Stimulated activated CD4-positive, alpha-beta T cell treated with anti-CD3 and anti-CD28 coated beads, TNF-alpha, amount 100 ng/mL, for 4 hours (primary cell): ENCODE results near the gene SCFD2.

Experiments
- DNase-seq, 3 experiments: peaks; one replicate each; pipeline ENCODE4 v3.0.0-alpha.2; 2020; ENCODE audit warnings: low read depth in 3 of 3

SCFD2 gene

GRCh38 chr4:52987392-52988056 lies 378.3 kb downstream of the SCFD2 start:
- DNase-seq = no peak

GRCh38 chr4:52984462-52984881 lies 381.4 kb downstream of the SCFD2 start:
- DNase-seq = no peak

- DNase-seq = no peak
Observed at GRCh38 chr4:52983563-52984303, 382.1 kb downstream of the SCFD2 start.

DNA sequence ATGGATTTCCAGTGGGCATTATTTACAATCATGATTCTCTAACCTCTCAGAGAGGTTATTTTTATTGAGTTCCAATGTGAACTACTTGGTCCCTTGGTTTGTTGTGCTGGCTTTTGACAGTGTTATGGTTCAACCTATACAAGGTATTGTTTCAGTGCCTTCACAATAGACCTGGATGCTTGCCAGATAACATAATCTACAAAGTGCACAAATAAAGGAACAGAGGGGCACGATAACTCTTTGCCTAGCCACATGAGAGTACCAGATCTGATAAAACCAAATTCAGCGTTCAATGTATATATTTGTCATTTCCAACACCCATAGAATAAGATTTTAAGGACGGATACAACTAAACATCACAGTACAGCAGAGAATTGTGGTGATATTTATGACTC lies 382.9 kb downstream of the SCFD2 start:
- DNase-seq = no peak

DNA sequence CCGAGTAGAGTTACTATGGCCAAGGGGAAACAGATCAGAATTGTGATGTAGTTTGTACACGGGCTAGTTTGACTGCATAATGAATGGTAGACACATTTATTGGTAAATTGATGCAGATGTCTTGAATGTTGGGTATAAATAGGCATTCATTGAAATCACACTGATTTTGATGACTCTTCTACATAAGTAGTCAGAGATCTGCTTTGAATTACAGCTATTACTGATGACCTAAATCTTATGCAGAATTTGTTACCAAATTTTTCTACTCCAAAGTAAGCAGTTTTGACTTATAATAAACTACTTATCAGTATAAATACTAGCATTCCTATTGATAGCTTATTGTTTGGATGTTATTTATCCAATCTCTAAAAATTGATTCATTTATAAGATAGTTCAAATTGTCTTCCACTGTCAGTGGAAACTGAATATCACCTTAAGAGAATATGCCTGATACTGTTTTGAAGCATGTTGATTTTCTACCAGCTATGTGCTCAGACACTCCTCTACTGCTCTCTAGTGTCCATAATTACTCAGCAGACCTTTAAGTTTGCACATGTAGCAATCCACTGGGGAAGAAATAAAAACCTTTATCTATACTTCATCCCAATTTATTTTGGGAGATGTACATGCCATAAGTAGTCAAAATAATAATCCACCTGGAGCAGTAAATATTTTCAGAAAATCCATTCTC lies 383.5 kb downstream of the SCFD2 start:
- DNase-seq = no peak

GRCh38 chr4:52979821-52980590 lies 385.9 kb downstream of the SCFD2 start:
- no peak for DNase-seq

GRCh38 chr4:52979020-52979419 lies 386.8 kb downstream of the SCFD2 start:
- no peak for DNase-seq

GRCh38 chr4:52977252-52977651 lies 388.6 kb downstream of the SCFD2 start:
- DNase-seq = no peak

DNA sequence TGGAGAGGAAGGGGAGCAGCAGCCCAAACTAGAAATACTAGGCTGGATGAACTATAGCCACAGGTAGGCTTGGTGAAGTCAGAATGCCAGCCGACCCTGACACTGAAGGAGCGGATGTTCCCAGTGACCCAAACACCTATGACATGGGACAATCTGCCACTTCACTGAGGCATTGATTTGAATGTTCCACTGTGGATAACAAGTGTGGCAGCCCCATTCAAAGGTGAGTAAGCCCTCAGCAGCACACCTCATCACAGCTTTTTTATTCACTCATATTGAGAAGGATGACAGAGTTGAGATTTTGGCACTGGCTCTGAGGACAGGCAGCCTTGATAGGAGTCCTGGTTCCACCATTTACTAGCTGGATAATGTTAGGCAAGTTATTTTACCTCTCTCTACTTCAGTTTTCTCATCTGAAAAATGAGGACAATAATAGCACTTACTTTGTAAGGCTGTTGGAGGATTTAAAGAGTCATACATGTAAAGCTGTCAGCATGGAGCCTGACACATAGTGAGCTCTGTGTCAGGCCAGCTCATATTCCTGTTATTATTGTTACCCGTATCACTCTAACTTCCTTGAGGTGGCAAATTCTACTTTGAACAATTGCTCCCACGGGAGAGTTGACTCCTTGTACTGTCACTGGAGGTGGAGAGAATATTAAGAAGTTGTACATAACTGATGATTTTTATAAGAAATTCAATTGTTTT lies 389.2 kb downstream of the SCFD2 start:
- no peak for DNase-seq

GRCh38 chr4:52968691-52969090 lies 397.2 kb downstream of the SCFD2 start:
- DNase-seq = no peak

- no peak for DNase-seq
Observed at GRCh38 chr4:52968241-52968640, 397.6 kb downstream of the SCFD2 start.

DNA sequence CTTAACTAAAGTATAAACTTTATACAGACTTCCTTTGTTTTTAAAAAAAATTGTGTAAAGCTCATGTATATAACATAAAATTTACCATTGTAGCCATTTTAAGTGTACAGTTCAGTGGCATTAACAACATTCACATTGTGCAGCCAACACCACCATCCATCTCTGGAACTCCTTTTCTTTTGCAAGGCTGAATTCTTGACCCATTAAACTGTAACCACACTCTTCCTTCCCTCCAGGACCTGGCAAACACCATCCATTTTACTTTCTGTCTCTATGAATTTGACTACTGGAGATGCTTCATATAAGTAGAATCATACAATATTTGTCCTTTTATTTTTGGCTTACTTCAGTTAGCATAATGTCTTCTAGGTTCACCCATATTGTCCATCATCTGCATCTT lies 399.1 kb downstream of the SCFD2 start:
- no peak for DNase-seq

- DNase-seq = no peak
Observed at GRCh38 chr4:52966172-52966571, 399.7 kb downstream of the SCFD2 start.

- no peak for DNase-seq
Observed at GRCh38 chr4:52964561-52965101, 401.2 kb downstream of the SCFD2 start.

DNA sequence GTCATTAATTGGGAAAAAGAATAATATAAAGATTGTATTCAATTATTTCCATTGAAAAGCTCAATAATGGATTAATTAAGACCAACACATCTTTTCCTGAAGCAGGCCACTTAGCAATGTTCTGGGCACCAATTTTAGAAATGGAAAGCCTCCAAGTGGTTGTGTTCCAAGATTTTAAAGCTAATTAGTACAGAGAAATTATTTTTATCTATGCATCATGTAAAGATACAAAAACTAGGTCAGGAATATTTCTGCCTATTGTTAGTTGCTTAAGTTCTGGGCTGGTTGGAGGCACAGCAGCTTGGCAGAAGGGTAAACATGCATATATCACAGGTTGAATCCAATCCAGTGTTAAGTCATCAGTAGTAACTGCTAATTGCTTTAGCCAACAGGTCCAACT lies 401.9 kb downstream of the SCFD2 start:
- no peak for DNase-seq

DNA sequence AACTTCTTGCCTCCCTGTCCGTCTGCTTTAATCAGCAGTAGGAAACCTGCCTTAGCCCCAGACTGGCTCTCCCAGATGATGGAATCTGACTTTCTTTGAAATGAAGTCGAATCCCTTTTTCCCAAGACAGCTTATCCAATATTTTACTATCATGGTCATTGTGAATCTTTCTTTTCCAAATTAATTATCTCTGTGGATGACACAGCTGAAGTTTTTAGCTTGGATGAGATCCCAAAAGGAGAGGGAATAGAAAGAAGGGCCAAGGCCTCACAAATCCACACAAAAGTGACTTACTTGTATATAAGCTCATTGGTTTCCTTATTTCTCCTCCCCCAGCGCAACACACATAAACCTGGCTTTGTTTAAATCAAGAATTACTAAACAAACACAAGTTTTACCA lies 403.1 kb downstream of the SCFD2 start:
- DNase-seq = no peak

DNA sequence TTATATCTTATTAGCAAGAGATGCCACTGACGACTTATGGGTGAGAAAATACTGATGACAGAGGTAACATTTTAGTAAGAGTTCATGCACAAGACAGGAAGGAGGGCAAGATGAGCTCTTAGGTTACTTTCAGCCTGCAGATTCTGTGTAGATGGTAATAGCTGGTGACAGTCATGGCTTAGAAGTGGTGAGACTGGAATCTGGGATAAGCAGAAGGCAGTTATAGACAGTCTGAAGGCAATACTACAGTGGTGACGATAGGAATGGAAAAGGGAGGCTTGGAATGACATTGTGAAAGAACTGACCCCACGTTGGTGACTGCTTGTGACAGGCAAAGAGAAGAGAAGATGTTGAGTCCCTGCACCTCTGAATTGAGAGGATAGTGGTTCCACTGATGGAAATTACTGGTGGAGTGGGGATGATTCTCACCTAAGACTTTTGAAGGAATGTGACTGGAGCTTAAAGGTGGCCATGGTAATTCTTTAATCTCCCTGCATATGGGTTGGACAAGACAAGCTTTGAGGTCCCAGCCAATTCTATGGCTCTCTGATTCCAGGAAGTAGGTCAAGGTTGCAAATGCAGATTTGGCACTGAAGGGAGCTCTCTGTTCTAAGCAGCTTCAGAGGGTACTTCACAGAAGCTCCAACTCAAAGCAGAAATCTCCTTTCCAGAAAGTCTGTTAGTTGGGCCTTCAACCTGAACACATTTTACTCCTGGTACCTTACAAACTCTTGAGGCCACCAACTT lies 404.0 kb downstream of the SCFD2 start:
- DNase-seq = no peak

- no peak for DNase-seq
Observed at GRCh38 chr4:52959541-52959940, 406.3 kb downstream of the SCFD2 start.

GRCh38 chr4:52957835-52958631 lies 407.8 kb downstream of the SCFD2 start:
- DNase-seq = no peak

DNA sequence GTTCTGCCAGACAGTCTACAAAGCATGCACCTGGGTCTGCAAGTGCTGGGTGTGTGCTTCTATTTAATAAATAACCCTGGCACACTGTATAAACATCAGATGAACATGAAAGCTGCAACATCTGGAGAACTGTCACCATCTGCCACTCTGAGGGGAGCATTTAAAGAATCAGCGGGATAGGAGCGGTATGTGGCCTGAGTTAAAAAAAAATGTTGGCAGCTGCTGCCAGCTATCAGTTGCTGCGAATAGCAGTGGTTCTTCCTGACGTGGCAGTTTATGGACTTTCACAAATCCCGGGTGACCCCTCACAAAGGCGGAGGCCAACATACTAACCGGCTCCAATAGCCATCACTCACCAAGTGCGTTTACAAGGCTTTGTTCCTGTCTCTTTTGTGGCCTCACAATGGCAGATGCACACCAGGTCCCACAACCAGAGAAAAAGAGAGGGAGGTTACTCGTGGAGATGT lies 408.6 kb downstream of the SCFD2 start:
- no peak for DNase-seq
